Measurements from ENCODE around the gene PPFIBP1. TPM values are rescaled to one million over a fixed set of nuclear protein-coding genes. Genes with fewer than 3 reads are reported as not detected.
"Not testable (repeated sequence)": the region's sequence is repeated elsewhere in the genome, so short reads cannot be mapped to it uniquely, and the experiment has no call there.

PPFIBP1 gene
- total RNA-seq, 1 donor from 2014 or later = 49.6 TPM

DNA sequence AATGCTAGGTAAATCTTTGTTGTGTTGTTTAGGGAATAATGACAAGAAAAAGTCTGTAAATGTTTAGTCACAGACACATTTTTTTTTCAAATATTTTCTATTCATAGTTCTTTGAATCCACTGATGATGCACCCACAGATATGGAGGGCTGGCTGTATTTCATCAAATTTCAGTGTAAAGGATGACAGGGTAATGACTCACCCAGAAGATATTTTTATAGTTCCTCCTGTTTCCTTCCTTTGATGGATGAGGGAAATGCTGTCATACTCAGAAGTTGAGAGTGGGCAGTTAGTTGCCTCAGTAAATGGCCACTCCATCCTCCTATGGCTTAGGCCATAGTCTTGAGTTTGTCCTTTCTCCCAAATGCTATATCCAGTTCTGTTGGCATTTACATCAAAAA lies 95.3 kb downstream of the PPFIBP1 start:
- intact Hi-C loops (cut with micrococcal nuclease) = no loop called here

GRCh38 chr12:27620121-27620520 lies 96.1 kb downstream of the PPFIBP1 start:
- intact Hi-C loops (cut with micrococcal nuclease) = no loop called here

- intact Hi-C loops (cut with micrococcal nuclease) = no loop called here
These were observed 98.6 kb downstream of the PPFIBP1 start for GRCh38 chr12:27622436-27623195.

GRCh38 chr12:27623645-27624044 lies 99.6 kb downstream of the PPFIBP1 start:
- intact Hi-C loops (cut with micrococcal nuclease) = no loop called here

DNA sequence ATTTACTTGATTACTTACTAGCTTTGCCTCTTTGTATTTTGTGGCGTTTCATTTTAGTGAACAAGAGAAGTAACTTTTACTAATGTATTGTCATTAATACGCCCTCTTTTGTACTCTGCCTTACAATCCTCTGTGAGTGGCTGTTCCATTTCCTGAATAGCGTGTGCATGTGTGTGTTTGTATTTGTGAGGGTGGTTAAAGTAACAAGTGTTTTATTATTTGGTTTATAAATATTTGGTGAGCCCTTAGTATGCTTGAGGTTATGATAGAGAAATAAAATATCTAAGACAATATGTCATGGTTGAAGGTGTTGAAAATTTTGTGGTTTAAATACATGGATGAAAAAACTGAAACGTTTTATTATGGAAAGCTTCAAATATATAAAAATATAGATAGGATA lies 100.6 kb downstream of the PPFIBP1 start:
- intact Hi-C loops (cut with micrococcal nuclease) = no loop called here

- intact Hi-C loops (cut with micrococcal nuclease) = no loop called here
These were observed 103.3 kb downstream of the PPFIBP1 start for GRCh38 chr12:27627123-27627852.

GRCh38 chr12:27627853-27628469 lies 104.0 kb downstream of the PPFIBP1 start:
- intact Hi-C loops (cut with micrococcal nuclease) = not testable (repeated sequence)

DNA sequence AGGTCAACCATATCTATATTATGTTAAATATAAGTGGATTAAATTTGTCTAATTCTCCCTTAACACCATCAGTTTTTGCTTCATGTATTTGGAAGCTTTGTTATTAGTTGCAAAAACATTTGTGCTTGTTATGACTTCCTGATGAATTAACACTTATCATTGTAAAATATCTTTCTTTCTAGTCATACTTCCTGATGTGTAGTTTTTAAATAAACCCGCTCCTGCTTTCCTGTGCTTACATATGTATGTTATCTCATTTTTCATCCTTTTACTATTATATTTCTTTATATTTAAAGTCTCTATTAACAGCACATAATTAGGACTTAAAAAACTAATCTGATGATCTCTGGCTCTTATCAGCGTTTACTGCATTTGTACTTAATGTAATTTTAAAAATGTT lies 106.2 kb downstream of the PPFIBP1 start:
- intact Hi-C loops (cut with micrococcal nuclease) = not testable (repeated sequence)

- intact Hi-C loops (cut with micrococcal nuclease) = no loop called here
These were observed 107.4 kb downstream of the PPFIBP1 start for GRCh38 chr12:27631365-27631764.

DNA sequence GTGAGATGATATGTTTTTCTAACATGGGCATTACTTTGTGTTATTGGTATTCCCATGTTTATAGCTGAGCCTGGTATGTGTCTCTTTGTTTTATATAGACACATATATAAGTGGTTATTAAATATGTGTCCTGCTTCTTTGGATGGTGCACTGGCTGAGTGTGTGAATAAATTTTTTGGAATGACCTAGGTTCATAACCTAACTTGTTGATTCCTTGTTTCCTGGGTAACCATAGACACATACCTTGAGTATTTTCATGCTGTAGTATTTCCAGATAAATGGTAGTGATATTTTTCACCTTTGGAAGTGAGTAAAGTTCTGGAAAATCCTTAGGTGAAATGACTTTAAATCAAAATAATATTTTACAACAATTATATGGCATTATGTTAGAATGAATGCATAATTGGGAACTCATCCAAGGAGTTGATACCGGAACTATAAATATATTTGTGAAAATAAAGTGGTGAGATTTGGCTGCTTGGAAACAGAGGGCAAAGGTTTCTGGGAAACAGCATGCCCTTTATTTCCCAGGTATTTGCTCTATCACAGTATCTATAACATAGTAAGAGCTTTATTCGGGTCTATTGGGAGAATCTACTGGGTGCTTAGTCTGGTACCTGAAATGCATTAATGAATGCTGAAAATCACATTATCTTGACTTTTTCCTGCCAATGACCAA lies 107.9 kb downstream of the PPFIBP1 start:
- intact Hi-C loops (cut with micrococcal nuclease) = no loop called here

GRCh38 chr12:27635349-27635972 lies 111.5 kb downstream of the PPFIBP1 start:
- intact Hi-C loops (cut with micrococcal nuclease) = loop anchor here (1.0 to 5.0 kb wide), 4 partner anchors 113 to 251 kb away; partner anchors contain the start of gene PPFIBP1

GRCh38 chr12:27636569-27636968 lies 112.6 kb downstream of the PPFIBP1 start:
- intact Hi-C loops (cut with micrococcal nuclease) = loop anchor here (5.0 kb wide), 1 partner anchor 114 kb away; the partner anchor contains the start of gene PPFIBP1

GRCh38 chr12:27637524-27637923 lies 113.5 kb downstream of the PPFIBP1 start:
- intact Hi-C loops (cut with micrococcal nuclease) = loop anchor here (5.0 kb wide), 1 partner anchor 115 kb away; the partner anchor contains the start of gene PPFIBP1

- intact Hi-C loops (cut with micrococcal nuclease) = loop anchor here (5.0 kb wide), 1 partner anchor 117 kb away; the partner anchor contains the start of gene PPFIBP1
These were observed 115.3 kb downstream of the PPFIBP1 start for GRCh38 chr12:27639265-27639664.

DNA sequence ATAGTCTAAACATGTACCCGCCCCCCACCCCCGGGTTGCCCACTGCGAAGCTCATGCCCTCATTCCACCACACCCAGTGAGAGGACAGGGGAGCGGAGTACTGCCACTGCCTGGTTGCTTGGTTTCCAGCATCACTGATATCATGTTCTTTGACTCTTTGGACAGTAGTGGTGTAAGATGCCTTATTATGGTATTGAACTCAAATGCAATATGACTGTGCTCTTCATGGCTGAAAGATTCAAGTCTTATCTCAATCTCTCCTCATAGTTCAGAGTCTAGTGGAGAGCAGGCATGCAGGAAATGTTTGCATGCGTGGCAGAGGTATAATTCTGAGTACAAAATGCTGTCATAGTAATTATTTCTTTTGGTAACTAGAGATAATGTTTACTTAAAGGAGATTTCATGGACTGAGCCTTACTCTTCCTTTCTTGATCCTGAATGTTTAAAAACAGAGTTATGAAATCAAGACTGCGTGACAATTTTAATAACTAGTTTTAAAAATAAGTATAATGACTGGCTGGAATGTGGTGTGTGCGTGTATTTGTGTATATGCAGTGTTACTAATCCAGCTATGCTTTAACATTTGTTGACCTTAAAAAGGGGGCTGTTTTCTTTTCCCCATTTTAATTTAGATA lies 116.7 kb downstream of the PPFIBP1 start:
- intact Hi-C loops (cut with micrococcal nuclease) = not testable (repeated sequence)

GRCh38 chr12:27642361-27642760 lies 118.4 kb downstream of the PPFIBP1 start:
- intact Hi-C loops (cut with micrococcal nuclease) = not testable (repeated sequence)

GRCh38 chr12:27642892-27643291 lies 118.9 kb downstream of the PPFIBP1 start:
- intact Hi-C loops (cut with micrococcal nuclease) = not testable (repeated sequence)

GRCh38 chr12:27644158-27644845 lies 120.3 kb downstream of the PPFIBP1 start:
- intact Hi-C loops (cut with micrococcal nuclease) = no loop called here

DNA sequence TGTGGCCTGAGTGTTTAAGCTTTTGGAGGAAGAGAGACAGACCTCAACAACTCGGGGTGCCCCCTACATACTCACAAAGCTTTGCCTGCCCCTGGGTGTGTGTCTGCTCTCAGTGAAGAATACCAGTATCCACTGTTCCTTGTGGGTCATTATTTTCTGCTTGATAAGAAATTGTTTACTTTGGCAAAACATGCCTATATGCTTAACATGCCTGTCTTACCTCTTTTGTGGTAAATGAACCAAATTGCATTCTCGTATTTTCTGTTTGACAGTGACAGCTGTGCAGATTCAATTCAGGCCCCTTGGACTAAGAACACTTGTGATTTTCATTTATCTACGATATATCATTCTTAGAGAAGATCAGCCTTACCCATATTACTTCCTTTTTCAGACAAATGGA lies 121.7 kb downstream of the PPFIBP1 start:
- intact Hi-C loops (cut with micrococcal nuclease) = no loop called here

DNA sequence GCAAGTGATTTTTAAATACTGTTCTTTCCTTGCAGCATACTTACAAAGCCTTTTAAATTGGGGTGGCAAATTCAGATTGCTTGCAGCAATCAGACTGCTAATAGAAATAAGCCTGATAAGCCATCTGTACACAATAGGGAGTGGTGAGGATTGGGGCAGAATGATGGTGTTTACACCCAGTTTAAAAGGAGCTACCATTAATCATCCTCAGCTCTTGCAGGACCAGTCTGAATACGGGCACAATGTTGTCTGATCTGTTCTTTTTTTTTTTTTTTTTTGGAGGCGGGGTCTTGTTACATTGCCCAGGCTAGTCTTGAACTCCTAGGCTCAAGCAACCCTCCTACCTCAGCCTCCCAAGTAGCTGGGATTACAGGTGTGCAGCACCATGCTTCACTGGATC lies 122.1 kb downstream of the PPFIBP1 start:
- intact Hi-C loops (cut with micrococcal nuclease) = no loop called here
